K562 (cell line): Measurements from ENCODE around the gene TMEM204. TPM values are rescaled to one million over a fixed set of nuclear protein-coding genes. Genes with fewer than 3 reads are reported as not detected.

ENCODE experiments used
- ATAC-seq: fragments of 200-7000 bp; cut with Tn5 transposase; 3 replicates; pipeline ENCODE4 v1.9.1; 2020; ENCODE audit warnings: moderate library complexity
- BruUV-seq: library from RNA; stranded (reverse); fragments of 400-500 nt; replicated peaks from 2 replicates; lab custom pipeline; 2021; lab: Mats Ljungman, UMichigan
- CTCF ChIA-PET: fragments of 300-600 bp; formaldehyde crosslinking; extraction: SDS; loops from one replicate; lab custom pipeline; 2021; ENCODE audit warnings: low intra/inter-chr PET ratio; lab: Yijun Ruan, JAX
- POLR2A ChIA-PET: fragments of 300-600, 350-650 bp; sonication (Branson Sonifier 250); formaldehyde crosslinking; extraction: SDS; loops from one replicate; lab custom pipeline; 2021; ENCODE audit warnings: antibody characterized with exemption, inconsistent platforms; lab: Yijun Ruan, JAX
- DNase-seq, 4 experiments: peaks; one replicate each; pipeline versions ENCODE4 v3.0.0 to v3.0.0-alpha.2; 2011 to 2018; ENCODE audit warnings: low spot score in 3 of 4, mixed read lengths in 3 of 4; ENCODE audit errors: extremely low read depth in 1 of 4
- FAIRE-seq: peaks from 2 replicates; lab custom pipeline; 2011; peaks lifted over from hg19 to GRCh38; lab: Jason Lieb, UNC
- H2AFZ ChIP-seq: 2 replicates; pipeline ENCODE4 v1.6.0; 2011; ENCODE audit warnings: low read depth, low read length, control low read depth, inconsistent platforms
- H3K27ac ChIP-seq: fragments of 200-600 bp; 3 replicates; pipeline ENCODE4 v1.8.0; 2011; ENCODE audit warnings: low read depth, mild to moderate bottlenecking, control low read depth, inconsistent platforms, low read length, moderate library complexity, mixed read lengths; ENCODE audit errors: extremely low read depth
- H3K27me3 ChIP-seq, 2 experiments: fragments of 300-600 bp in 1 of 2; 2 replicates in 1 of 2; 3 replicates in 1 of 2; pipeline versions ENCODE4 v1.6.0 to v1.8.0; 2011; ENCODE audit warnings: inconsistent platforms in 2 of 2, low read length in 2 of 2, mild to moderate bottlenecking in 1 of 2, mixed read lengths in 1 of 2, moderate library complexity in 1 of 2; ENCODE audit not compliant: control insufficient read depth in 2 of 2, insufficient read depth in 2 of 2
- H3K36me3 ChIP-seq: fragments of 300-600 bp; 3 replicates; pipeline ENCODE4 v1.8.0; 2011; ENCODE audit warnings: mild to moderate bottlenecking, low read length, inconsistent platforms; ENCODE audit not compliant: control insufficient read depth, insufficient read depth
- H3K4me1 ChIP-seq, 2 experiments: fragments of 200-600 bp in 1 of 2; replicated peaks in 1 of 2; 2 replicates in 1 of 2; 3 replicates in 1 of 2; pipeline versions ENCODE4 v1.5.1 to v1.8.0; 2011; ENCODE audit warnings: inconsistent platforms in 2 of 2, low read length in 2 of 2, mild to moderate bottlenecking in 1 of 2, mixed read lengths in 1 of 2, moderate library complexity in 1 of 2; ENCODE audit not compliant: control insufficient read depth in 2 of 2, insufficient read depth in 2 of 2
- H3K4me2 ChIP-seq: 2 replicates; pipeline ENCODE4 v1.6.1; 2011; ENCODE audit warnings: low read length, control low read depth, inconsistent platforms, mixed read lengths; ENCODE audit not compliant: insufficient read depth
- H3K4me3 ChIP-seq: fragments of 200-600 bp; sonication (generic), shearing (Covaris generic); 2 replicates; pipeline ENCODE4 v1.5.1; 2016; ENCODE audit warnings: control low read depth, inconsistent platforms
- H3K79me2 ChIP-seq: fragments of 200-600 bp; 3 replicates; pipeline ENCODE4 v1.8.0; 2011; ENCODE audit warnings: low read length, inconsistent platforms; ENCODE audit not compliant: control insufficient read depth, insufficient read depth
- H3K9ac ChIP-seq, 2 experiments: 2 replicates each; pipeline versions ENCODE4 v1.6.0 to v1.6.1; 2011; ENCODE audit warnings: low read depth in 2 of 2, low read length in 2 of 2, control low read depth in 1 of 2, inconsistent platforms in 1 of 2, mild to moderate bottlenecking in 1 of 2, mixed read lengths in 1 of 2; ENCODE audit not compliant: insufficient read depth in 1 of 2
- H3K9me1 ChIP-seq: one replicate; pipeline ENCODE4 v1.6.0; 2011; ENCODE audit warnings: inconsistent platforms, mild to moderate bottlenecking, low read length, moderate library complexity; ENCODE audit not compliant: control insufficient read depth, insufficient read depth
- H3K9me3 ChIP-seq: replicated peaks from 2 replicates; pipeline ENCODE4 v1.5.1; 2011; ENCODE audit warnings: low read depth, low read length, inconsistent platforms; ENCODE audit not compliant: control insufficient read depth, insufficient read depth
- H4K20me1 ChIP-seq: replicated peaks from 2 replicates; pipeline ENCODE4 v1.6.1; 2011; ENCODE audit warnings: low read length, inconsistent platforms, mixed read lengths; ENCODE audit not compliant: control insufficient read depth, insufficient read depth
- EGR1 ChIP-seq: fragments of 450-650 bp; conservative IDR thresholded peaks from 2 replicates; pipeline ENCODE4 v1.6.1; 2017; ENCODE audit warnings: mild to moderate bottlenecking
- NFIC ChIP-seq: fragments of 450-650 bp; IDR thresholded peaks from 2 replicates; pipeline ENCODE4 v1.6.1; 2017; ENCODE audit warnings: mild to moderate bottlenecking, inconsistent platforms
- NFIX ChIP-seq: fragments of 250-450 bp; sonication (Bioruptor Pico); IDR thresholded peaks from 2 replicates; pipeline ENCODE4 v1.4.0; 2020; ENCODE audit warnings: low read depth, mild to moderate bottlenecking, moderate library complexity
- NFXL1 ChIP-seq: fragments of 450-650 bp; formaldehyde crosslinking; IDR thresholded peaks from 2 replicates; pipeline ENCODE4 v1.4.0; 2021; ENCODE audit warnings: mild to moderate bottlenecking
- NR1H2 ChIP-seq: sonication (generic); formaldehyde crosslinking; IDR thresholded peaks from 2 replicates; pipeline ENCODE4 v1.4.0; 2020; ENCODE audit warnings: mild to moderate bottlenecking, missing genetic modification reagents
- WGBS: fragments of 100-300 bp; shearing (Covaris generic); methylation state at CpG from one replicate; pipeline ENCODE4 v1.1.6; 2016; ENCODE audit warnings: low coverage, mixed read lengths; ENCODE audit not compliant: insufficient coverage; ENCODE audit errors: missing lambda C conversion rate; 5-methylcytosine and 5-hydroxymethylcytosine counted together
- in situ Hi-C: fragments of 300-500 bp; cut with MboI; formaldehyde crosslinking; loops from 4 replicates; pipeline ENCODE4 v1.15.0; 2018; ENCODE audit warnings: inconsistent platforms, mixed read lengths
- intact Hi-C: fragments of 100-400 bp; cut with micrococcal nuclease; formaldehyde crosslinking; loops from 2 replicates; pipeline ENCODE4 v1.14.2; 2022
- polyA plus RNA-seq, 8 experiments: library from polyadenylated mRNA; depleted of rRNA in 4 of 8; stranded (reverse) in 5 of 8; unstranded in 3 of 8; fragments of >200 nt; fragmentation: Nextera tagmentation in 2 of 8; fragmentation: Illumina TruSeq in 1 of 8; extraction: Ambion mirVana in 2 of 8; extraction: Trizol in 1 of 8; gene quantifications; 2 replicates each; pipeline versions ENCODE4 v1.2.1 to v1.2.3, GENCODE V29; 2011 to 2014; ENCODE audit warnings: inconsistent platforms in 1 of 8, missing spikeins in 1 of 8
- total RNA-seq, 7 experiments: library from RNA; depleted of rRNA in 6 of 7; stranded (reverse); fragments of >200 nt in 6 of 7; fragmentation: Illumina TruSeq in 2 of 7; extraction: Trizol in 2 of 7; gene quantifications; 2 replicates each; pipeline versions ENCODE4 v1.2.1 to v1.2.3, GENCODE V29; 2011 to 2021; ENCODE audit warnings: low replicate concordance in 1 of 7
- TF ChIP-seq, protein P1 (sequence below): fragments of 250-450 bp; sonication (Bioruptor Pico); IDR thresholded peaks from 2 replicates; pipeline ENCODE4 v1.8.0; 2022; ENCODE audit warnings: inconsistent platforms

Gene TMEM204
- total and polyA plus RNA-seq, 9 of the 15 experiments (the other 6 are each of a cell fraction or from before 2014, with no cell fraction given): 0.04 to 0.18 TPM; not detected in 7

DNA sequence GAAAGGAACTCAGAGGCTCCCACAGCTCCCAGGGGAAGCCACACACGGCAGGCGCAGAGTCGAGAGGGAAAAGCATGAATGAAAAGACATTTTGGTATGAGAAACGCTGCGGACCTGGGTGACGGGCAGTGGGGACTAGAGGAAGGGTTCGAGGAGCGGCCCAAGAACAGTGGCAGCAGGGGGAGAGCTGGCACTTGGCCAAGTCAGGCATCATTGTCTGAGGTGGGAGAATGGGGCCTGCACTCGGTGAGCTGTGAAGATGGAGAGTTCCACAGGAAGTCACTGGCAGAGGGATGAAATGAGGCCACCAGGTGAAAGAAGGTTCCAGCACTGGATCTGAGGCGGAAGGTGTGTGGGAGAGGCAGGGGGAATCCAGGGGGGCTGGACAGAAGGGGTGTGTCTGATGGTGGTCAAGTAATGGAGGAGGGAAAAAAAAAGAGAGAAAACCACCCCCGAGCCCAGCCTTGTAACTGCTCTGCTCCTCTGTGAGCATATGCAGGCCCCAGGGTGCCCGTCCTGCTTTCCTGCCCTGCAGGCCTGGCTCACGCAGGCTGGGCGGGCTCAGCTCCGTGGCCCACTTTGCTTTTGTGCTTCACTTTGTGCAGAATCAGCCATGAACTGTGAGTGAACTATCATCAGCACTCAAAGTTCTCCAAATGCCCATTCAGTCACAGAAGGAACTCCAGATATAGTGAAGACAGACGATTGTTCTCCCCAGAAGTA lies 31.8 kb downstream of the TMEM204 start:
- peaks cover 5 to 18% of the 10 kb centered on the region in 2 experiments; a peak in 4 of 5 replicates for H3K27me3 ChIP-seq
- intact Hi-C loops: no loop called here
- ATAC-seq: no peak
- no peaks in the 10 kb centered on the region for H3K9me3 ChIP-seq
- CTCF ChIA-PET: no interaction called here
- no peak overlapping the region for H3K4me3 ChIP-seq
- no peaks in the 10 kb centered on the region for H3K9me1 ChIP-seq
- no peak for DNase-seq
- H3K9ac ChIP-seq: 0 out of 4 replicates have a peak overlapping the region, but pooled peaks of 1 of the 2 experiments have one; percentile 2
- peaks cover 0 to 11% of the 10 kb centered on the region in 2 experiments; a peak in 1 of 5 replicates for H3K4me1 ChIP-seq
- 45% methylated on average over 15 of the region's 16 CpGs for WGBS
- FAIRE-seq: no peak
- H3K36me3 ChIP-seq: no peaks in the 10 kb centered on the region
- no peak overlapping the region for H3K27ac ChIP-seq
- POLR2A ChIA-PET: interaction anchor here (0.6 to 0.7 kb wide), 2 partner anchors 87 to 125 kb away, joined by 3 to 4 read pairs; no protein-coding TSS in a partner anchor
- H2AFZ ChIP-seq: no peak overlapping the region
- H4K20me1 ChIP-seq: no peaks in the 10 kb centered on the region
- H3K4me2 ChIP-seq: no peak overlapping the region
- TF ChIP-seq NFIC (peak; percentile 95), NFXL1 (no peak), NR1H2 (CRISPR knock-in tag) (no peak), NFIX (CRISPR knock-in tag) (peak; percentile 66; the same call in 1 of the 2 replicates)
- TF ChIP-seq, all 486 proteins: peak for 2
- no peaks in the 10 kb centered on the region for H3K79me2 ChIP-seq
- no TSS peak for BruUV-seq
- in situ Hi-C loops: no loop called here

GRCh38 chr16:1567988-1568387 lies 34.5 kb downstream of the TMEM204 start:
- no peaks in the 10 kb centered on the region for H3K36me3 ChIP-seq
- H3K27ac ChIP-seq: no peak overlapping the region
- H3K9me3 ChIP-seq: no peaks in the 10 kb centered on the region
- H3K9ac ChIP-seq: peak overlapping the region in 1 of 2 experiments; percentile 38; a peak in 1 of 4 replicates
- FAIRE-seq (no peak), DNase-seq (no peak), ATAC-seq (no peak)
- 15% methylated on average over 13 of the region's 13 CpGs for WGBS
- TF ChIP-seq EGR1: peak; percentile 25; the same call in 1 of the 2 replicates
- TF ChIP-seq, protein P1, sequence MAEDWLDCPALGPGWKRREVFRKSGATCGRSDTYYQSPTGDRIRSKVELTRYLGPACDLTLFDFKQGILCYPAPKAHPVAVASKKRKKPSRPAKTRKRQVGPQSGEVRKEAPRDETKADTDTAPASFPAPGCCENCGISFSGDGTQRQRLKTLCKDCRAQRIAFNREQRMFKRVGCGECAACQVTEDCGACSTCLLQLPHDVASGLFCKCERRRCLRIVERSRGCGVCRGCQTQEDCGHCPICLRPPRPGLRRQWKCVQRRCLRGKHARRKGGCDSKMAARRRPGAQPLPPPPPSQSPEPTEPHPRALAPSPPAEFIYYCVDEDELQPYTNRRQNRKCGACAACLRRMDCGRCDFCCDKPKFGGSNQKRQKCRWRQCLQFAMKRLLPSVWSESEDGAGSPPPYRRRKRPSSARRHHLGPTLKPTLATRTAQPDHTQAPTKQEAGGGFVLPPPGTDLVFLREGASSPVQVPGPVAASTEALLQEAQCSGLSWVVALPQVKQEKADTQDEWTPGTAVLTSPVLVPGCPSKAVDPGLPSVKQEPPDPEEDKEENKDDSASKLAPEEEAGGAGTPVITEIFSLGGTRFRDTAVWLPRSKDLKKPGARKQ (CRISPR knock-in tag): no peak
- H3K4me3 ChIP-seq: no peak overlapping the region
- ChIA-PET CTCF (no interaction called here), POLR2A (interaction anchor here (0.6 kb wide), 1 partner anchor 148 kb away, joined by 3 read pairs; the partner anchor contains the start of gene UQCC4)
- intact Hi-C loops: no loop called here
- H4K20me1 ChIP-seq: no peaks in the 10 kb centered on the region
- H2AFZ ChIP-seq: no peak overlapping the region
- H3K9me1 ChIP-seq: no peaks in the 10 kb centered on the region
- H3K4me2 ChIP-seq: no peak overlapping the region
- H3K79me2 ChIP-seq: no peaks in the 10 kb centered on the region
- peaks cover 0 to 11% of the 10 kb centered on the region in 2 experiments; a peak in 1 of 5 replicates for H3K4me1 ChIP-seq
- in situ Hi-C loops: no loop called here
- no TSS peak for BruUV-seq
- H3K27me3 ChIP-seq: peaks cover 5 to 18% of the 10 kb centered on the region in 2 experiments; a peak in 4 of 5 replicates
